SK-N-SH treated with all-trans-retinoic acid at 6 μM for 48 hours (cell line): ENCODE data around the gene TASP1.

Experiments used
- ARNTL ChIP-seq: fragments of 450-650 bp; formaldehyde crosslinking; IDR thresholded peaks from 2 replicates; pipeline ENCODE4 v1.5.0; 2020; ENCODE audit warnings: low read depth, mild to moderate bottlenecking, moderate library complexity, borderline replicate concordance
- ISL1 ChIP-seq: fragments of 250-450 bp; sonication (Bioruptor Pico); IDR thresholded peaks from 2 replicates; pipeline ENCODE4 v2.1.2; 2022; ENCODE audit warnings: mild to moderate bottlenecking, moderate library complexity
- PATZ1 ChIP-seq: fragments of 250-450 bp; sonication (Bioruptor Pico); IDR thresholded peaks from 2 replicates; pipeline ENCODE4 v1.8.0; 2020; ENCODE audit warnings: mild to moderate bottlenecking, moderate library complexity, borderline replicate concordance
- TCF4 ChIP-seq: fragments of 250-450 bp; sonication (Bioruptor Pico); IDR thresholded peaks from 2 replicates; pipeline ENCODE4 v1.8.0; 2021; ENCODE audit warnings: mild to moderate bottlenecking, moderate library complexity, borderline replicate concordance
- TOX ChIP-seq: fragments of 250-450 bp; sonication (Bioruptor Pico); IDR thresholded peaks from 2 replicates; pipeline ENCODE4 v1.8.0; 2021; ENCODE audit warnings: mild to moderate bottlenecking, moderate library complexity, borderline replicate concordance
- ZFP3 ChIP-seq: fragments of 250-450 bp; sonication (Bioruptor Pico); IDR thresholded peaks from 2 replicates; pipeline ENCODE4 v1.5.0; 2020; ENCODE audit warnings: mild to moderate bottlenecking, moderate library complexity
- ZNF8 ChIP-seq: fragments of 450-650 bp; formaldehyde crosslinking; IDR thresholded peaks from 2 replicates; pipeline ENCODE4 v1.5.0; 2020; ENCODE audit warnings: mild to moderate bottlenecking, moderate library complexity
- TF ChIP-seq, protein P1 (sequence below): fragments of 250-450 bp; sonication (Bioruptor Pico); IDR thresholded peaks from 2 replicates; pipeline ENCODE4 v1.5.1; 2021; ENCODE audit warnings: mild to moderate bottlenecking, moderate library complexity

DNA sequence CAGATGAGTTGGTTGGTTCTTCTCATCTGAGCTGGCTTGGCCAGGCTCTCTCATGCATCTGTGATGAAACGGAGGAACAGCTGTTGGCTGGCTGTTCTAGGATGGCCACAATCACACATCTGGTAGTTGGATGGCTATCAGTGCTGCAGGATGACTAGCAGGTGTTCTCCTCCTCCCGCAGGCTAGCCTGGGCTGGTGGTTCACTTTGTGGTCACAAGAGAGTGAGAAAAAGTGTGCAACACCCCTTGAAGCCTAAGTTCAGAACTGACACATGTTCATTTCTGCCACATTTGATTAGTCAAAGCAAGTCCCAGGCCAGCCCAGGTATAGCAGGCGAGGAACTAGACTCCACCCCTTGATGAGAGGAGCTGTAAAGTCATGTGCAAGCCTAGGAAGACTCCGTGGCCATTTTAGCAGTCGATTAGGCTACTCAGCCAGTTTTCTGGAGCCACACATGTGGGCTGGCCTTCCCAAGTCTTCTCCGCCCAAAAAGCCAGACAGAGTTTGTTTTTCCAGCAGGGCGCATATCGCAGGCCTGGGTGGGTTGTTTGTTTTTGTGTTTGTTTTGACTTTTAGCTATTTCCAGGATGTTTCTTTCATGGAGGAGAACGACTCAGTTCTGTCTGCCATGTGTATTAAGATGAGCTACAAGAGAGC lies 296.9 kb downstream of the TASP1 start:
- TF ChIP-seq ZFP3: no peak
- TF ChIP-seq, protein P1, sequence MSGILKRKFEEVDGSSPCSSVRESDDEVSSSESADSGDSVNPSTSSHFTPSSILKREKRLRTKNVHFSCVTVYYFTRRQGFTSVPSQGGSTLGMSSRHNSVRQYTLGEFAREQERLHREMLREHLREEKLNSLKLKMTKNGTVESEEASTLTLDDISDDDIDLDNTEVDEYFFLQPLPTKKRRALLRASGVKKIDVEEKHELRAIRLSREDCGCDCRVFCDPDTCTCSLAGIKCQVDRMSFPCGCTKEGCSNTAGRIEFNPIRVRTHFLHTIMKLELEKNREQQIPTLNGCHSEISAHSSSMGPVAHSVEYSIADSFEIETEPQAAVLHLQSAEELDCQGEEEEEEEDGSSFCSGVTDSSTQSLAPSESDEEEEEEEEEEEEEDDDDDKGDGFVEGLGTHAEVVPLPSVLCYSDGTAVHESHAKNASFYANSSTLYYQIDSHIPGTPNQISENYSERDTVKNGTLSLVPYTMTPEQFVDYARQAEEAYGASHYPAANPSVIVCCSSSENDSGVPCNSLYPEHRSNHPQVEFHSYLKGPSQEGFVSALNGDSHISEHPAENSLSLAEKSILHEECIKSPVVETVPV (CRISPR knock-in tag): no peak
- TF ChIP-seq ARNTL (CRISPR knock-in tag): no peak
- TF ChIP-seq PATZ1: no peak
- no peak for TF ChIP-seq ZNF8 (CRISPR knock-in tag)
- TF ChIP-seq TOX (CRISPR knock-in tag): no peak
- TF ChIP-seq ISL1 (CRISPR knock-in tag): no peak
- no peak for TF ChIP-seq TCF4 (CRISPR knock-in tag)
